Activated CD4-positive, alpha-beta T cell treated with anti-CD3 and anti-CD28 coated beads, Interleukin-2, amount 50 U/mL, for 48 hours (primary cell): ENCODE results near the gene CRELD2.

Source experiments
- DNase-seq, 2 experiments: peaks; one replicate each; pipeline ENCODE4 v3.0.0-alpha.2; 2020

The CRELD2 gene

GRCh38 chr22:49970528-49971231, 52.2 kb downstream of the CRELD2 start:
- peak; percentile 96 to 97 for DNase-seq

- DNase-seq: peak; percentile 79 to 83
These were observed 53.1 kb downstream of the CRELD2 start for GRCh38 chr22:49971232-49972162.

- peak; percentile 29 for DNase-seq
These were observed 54.0 kb downstream of the CRELD2 start for GRCh38 chr22:49972163-49973017.

- DNase-seq: no peak
These were observed 54.9 kb downstream of the CRELD2 start for GRCh38 chr22:49973018-49973961.

- peak; percentile 70 to 76 for DNase-seq
These were observed 57.3 kb downstream of the CRELD2 start for GRCh38 chr22:49975543-49976389.

- peak; percentile 57 to 71 for DNase-seq
These were observed 58.2 kb downstream of the CRELD2 start for GRCh38 chr22:49976439-49977175.
